Liver (tissue), 3 donors: Measurements from ENCODE around the gene ZMYND19.

Source experiments
- CTCF ChIP-seq: fragments of 150-350 bp; IDR thresholded peaks from 2 replicates; pipeline ENCODE4 v1.5.1; 2017; ENCODE audit warnings: improper control_type of control experiment, low read depth, low read length; ENCODE audit not compliant: missing input control
- EGR1 ChIP-seq, 2 donors: IDR thresholded peaks; 2 replicates each; pipeline ENCODE4 v1.6.1; 2016 to 2018; ENCODE audit warnings: antibody characterized with exemption in 2 of 2, low read depth in 2 of 2
- GABPA ChIP-seq, 2 donors: IDR thresholded peaks in 1 of 2; conservative IDR thresholded peaks in 1 of 2; 2 replicates each; pipeline ENCODE4 v1.6.1; 2016; ENCODE audit warnings: antibody characterized with exemption in 2 of 2, mild to moderate bottlenecking in 1 of 2, moderate library complexity in 1 of 2
- HNF4A ChIP-seq, 2 donors: conservative IDR thresholded peaks; 2 replicates each; pipeline ENCODE4 v1.6.1; 2016; ENCODE audit warnings: antibody characterized with exemption in 2 of 2, mild to moderate bottlenecking in 2 of 2
- HNF4G ChIP-seq: IDR thresholded peaks from 2 replicates; pipeline ENCODE4 v1.6.1; 2016; ENCODE audit warnings: antibody characterized with exemption
- JUND ChIP-seq, 2 donors: IDR thresholded peaks; 2 replicates each; pipeline ENCODE4 v1.6.1; 2016; ENCODE audit warnings: antibody characterized with exemption in 2 of 2
- MAX ChIP-seq: IDR thresholded peaks from 2 replicates; pipeline ENCODE4 v1.6.1; 2016; ENCODE audit warnings: antibody characterized with exemption
- RAD21 ChIP-seq, 2 donors: IDR thresholded peaks; 2 replicates each; pipeline ENCODE4 v1.6.1; 2016; ENCODE audit warnings: antibody characterized with exemption in 2 of 2, mild to moderate bottlenecking in 2 of 2
- RXRA ChIP-seq, 2 donors: IDR thresholded peaks; 2 replicates each; pipeline ENCODE4 v1.6.1; 2017 to 2018; ENCODE audit warnings: antibody characterized with exemption in 2 of 2, mild to moderate bottlenecking in 1 of 2
- SP1 ChIP-seq: IDR thresholded peaks from 2 replicates; pipeline ENCODE4 v1.6.1; 2018; ENCODE audit warnings: antibody characterized with exemption, mild to moderate bottlenecking
- TAF1 ChIP-seq: conservative IDR thresholded peaks from 2 replicates; pipeline ENCODE4 v1.6.1; 2016; ENCODE audit warnings: antibody characterized with exemption, mild to moderate bottlenecking
- ZBTB33 ChIP-seq: IDR thresholded peaks from 2 replicates; pipeline ENCODE4 v1.6.1; 2016; ENCODE audit warnings: antibody characterized with exemption
- TF ChIP-seq, protein P1 (sequence below): IDR thresholded peaks from 2 replicates; pipeline ENCODE4 v1.6.1; 2016; ENCODE audit warnings: antibody characterized with exemption, mild to moderate bottlenecking
- donor health status: healthy.
- donor health status: healthy.

- TF ChIP-seq CTCF (no peak), EGR1 (IDR thresholded peaks at IDR 0.05; ENCODE audit: low read depth in 2 of 2) (no peak), MAX (no peak), HNF4G (no peak), ZBTB33 (no peak), RXRA (IDR thresholded peaks at IDR 0.05) (no peak), JUND (IDR thresholded peaks at IDR 0.05) (no peak), RAD21 (IDR thresholded peaks at IDR 0.05) (no peak), GABPA (IDR thresholded peaks at IDR 0.05 in 1 of 2, conservative IDR thresholded peaks at IDR 0.05 in 1 of 2) (no peak), HNF4A (conservative IDR thresholded peaks at IDR 0.05) (no peak), SP1 (no peak), TAF1 (no peak)
- TF ChIP-seq, protein P1, sequence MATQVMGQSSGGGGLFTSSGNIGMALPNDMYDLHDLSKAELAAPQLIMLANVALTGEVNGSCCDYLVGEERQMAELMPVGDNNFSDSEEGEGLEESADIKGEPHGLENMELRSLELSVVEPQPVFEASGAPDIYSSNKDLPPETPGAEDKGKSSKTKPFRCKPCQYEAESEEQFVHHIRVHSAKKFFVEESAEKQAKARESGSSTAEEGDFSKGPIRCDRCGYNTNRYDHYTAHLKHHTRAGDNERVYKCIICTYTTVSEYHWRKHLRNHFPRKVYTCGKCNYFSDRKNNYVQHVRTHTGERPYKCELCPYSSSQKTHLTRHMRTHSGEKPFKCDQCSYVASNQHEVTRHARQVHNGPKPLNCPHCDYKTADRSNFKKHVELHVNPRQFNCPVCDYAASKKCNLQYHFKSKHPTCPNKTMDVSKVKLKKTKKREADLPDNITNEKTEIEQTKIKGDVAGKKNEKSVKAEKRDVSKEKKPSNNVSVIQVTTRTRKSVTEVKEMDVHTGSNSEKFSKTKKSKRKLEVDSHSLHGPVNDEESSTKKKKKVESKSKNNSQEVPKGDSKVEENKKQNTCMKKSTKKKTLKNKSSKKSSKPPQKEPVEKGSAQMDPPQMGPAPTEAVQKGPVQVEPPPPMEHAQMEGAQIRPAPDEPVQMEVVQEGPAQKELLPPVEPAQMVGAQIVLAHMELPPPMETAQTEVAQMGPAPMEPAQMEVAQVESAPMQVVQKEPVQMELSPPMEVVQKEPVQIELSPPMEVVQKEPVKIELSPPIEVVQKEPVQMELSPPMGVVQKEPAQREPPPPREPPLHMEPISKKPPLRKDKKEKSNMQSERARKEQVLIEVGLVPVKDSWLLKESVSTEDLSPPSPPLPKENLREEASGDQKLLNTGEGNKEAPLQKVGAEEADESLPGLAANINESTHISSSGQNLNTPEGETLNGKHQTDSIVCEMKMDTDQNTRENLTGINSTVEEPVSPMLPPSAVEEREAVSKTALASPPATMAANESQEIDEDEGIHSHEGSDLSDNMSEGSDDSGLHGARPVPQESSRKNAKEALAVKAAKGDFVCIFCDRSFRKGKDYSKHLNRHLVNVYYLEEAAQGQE, result no peak
Measured at GRCh38 chr9:137619240-137620047, 29.1 kb upstream of the ZMYND19 start.
